HG03378 (cell line): ENCODE measurements around the gene PAEP.

Source experiments
- ATAC-seq: cut with Tn5 transposase; IDR thresholded peaks from one replicate; pipeline ENCODE4 v1.9.1; 2021; ENCODE audit warnings: mild to moderate bottlenecking, moderate library complexity; ENCODE audit not compliant: unreplicated experiment

Gene PAEP

DNA sequence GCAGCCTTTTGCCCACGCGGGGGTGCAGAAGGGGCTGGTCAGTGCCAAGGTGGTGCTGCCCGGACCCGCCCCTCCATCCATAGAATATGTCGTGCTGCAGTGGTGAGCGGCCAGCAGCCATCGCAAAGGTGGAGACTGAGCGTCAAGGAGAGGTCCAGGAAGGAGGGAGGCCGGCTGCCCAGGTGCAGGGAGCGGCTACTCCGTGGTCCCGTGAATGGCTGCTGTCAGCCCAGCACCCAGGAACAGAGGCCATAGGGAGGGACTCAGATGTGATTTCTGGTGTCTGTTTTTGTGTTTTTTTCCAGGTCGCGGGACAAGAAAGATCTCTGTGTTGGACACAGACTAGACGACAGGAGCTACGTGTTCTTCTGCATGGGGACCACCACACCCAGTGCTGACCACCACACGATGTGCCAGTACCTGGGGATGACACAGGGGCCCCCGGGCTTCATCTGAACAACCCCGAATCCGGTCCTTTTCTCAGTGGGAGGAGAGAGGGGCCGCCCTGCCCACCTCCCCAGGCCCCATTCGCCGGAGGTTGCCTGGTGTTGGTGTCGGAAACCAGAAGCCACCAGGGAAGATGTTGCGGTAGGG, 29.0 kb downstream of the PAEP start:
- no peak for ATAC-seq

GRCh38 chr9:135591506-135592330, 30.2 kb downstream of the PAEP start:
- no peak for ATAC-seq

DNA sequence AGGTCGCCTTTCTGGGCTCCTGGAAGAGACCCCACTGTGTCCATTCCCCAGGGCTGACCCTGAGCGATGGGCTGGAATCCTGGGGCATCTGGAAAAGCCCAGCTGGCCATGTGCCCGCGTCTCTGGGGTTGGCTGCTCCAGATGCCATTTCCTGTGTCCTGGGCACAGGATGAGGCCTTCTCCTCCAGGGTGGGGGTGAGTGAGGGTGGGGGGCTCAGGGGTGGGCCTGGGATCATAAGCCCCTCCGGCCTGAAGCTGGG, 30.7 kb downstream of the PAEP start:
- ATAC-seq: no peak

- ATAC-seq: no peak
Measured at GRCh38 chr9:135592625-135593024, 31.1 kb downstream of the PAEP start.

DNA sequence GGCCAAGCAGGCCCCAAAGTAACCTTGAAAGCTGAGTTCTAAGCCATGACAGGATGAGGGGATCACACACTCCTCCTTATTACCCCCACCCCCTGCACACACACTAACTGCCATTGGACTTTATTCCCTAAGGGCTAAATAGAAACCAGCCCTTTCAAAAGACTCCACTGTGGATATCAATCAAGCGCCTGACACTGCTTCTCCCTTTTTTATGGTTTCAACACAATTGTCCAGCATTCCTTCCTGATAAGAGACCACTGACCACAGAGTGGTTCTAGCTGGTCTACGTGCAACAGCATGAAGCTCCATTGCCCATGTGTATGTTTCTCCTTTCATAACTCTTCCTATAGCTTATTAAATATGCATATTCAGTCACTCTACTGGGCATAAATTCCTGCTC, 34.7 kb downstream of the PAEP start:
- no peak for ATAC-seq

- no peak for ATAC-seq
Measured at GRCh38 chr9:135600296-135600817, 38.8 kb downstream of the PAEP start.

DNA sequence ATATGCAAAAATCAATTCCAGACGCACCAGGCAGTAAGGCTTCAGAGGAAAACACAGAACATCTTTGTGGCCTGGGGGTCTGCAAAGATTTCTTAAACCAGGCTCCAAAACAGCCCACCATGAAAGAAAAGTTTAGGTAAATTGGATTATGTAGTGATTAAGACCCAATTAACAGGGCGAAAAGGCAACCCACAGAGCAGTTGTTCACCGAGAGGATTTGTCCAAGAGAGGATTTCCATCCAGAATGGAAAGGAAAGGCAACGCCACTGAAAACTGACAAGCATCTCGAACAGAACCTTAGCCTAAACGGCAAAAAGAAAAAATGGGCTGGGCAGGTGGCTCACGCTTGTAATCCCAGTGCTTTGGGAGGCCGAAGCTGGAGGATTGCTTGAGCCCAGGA, 40.4 kb downstream of the PAEP start:
- no peak for ATAC-seq

- no peak for ATAC-seq
Measured at GRCh38 chr9:135602789-135603481, 41.4 kb downstream of the PAEP start.

GRCh38 chr9:135604437-135605237, 43.1 kb downstream of the PAEP start:
- ATAC-seq: no peak

- no peak for ATAC-seq
Measured at GRCh38 chr9:135605238-135605781, 43.8 kb downstream of the PAEP start.

- no peak for ATAC-seq
Measured at GRCh38 chr9:135606885-135607259, 45.3 kb downstream of the PAEP start.

GRCh38 chr9:135607401-135608293, 46.1 kb downstream of the PAEP start:
- no peak for ATAC-seq

- ATAC-seq: no peak
Measured at GRCh38 chr9:135608294-135608998, 46.9 kb downstream of the PAEP start.

GRCh38 chr9:135608999-135609317, 47.4 kb downstream of the PAEP start:
- no peak for ATAC-seq

GRCh38 chr9:135609366-135609955, 47.9 kb downstream of the PAEP start:
- no peak for ATAC-seq

DNA sequence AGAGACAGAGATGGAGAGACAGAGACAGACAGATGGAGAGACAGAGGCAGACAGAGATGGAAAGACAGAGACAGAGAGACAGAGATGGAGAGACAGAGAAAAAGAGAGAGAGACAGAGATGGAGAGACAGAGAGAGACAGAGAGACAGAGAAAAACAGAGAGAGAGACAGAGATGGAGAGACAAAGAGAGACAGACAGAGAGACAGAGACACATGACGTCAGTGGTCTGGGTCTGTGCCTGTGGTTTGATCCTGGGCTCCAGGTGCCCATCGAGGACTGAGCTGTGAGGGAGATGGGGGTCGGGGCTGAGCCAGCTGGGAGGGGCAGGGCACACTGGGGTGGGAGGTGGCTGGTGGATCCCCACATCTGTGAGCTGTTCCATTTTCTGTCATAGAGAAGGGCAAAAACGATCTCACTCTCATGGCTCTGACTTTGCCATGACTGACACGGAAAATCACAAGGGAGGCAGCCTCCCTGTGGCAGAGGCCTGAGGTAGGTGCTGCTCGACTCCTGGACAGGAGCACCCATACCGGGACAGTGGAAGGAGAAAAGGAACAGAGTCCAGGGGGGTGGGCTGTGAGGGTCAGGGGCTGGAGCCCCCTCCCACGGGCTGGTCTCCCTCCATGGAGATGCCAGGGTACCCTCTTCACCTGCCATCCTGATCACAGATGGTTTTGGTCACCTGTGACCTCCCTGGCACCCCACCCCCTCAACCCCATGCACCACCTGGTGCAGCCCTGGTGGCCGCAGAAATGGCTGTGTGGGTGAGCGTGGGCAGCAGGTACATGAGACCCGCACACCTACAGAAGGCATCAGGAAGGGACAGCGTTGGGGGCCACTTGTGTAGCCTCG, 49.0 kb downstream of the PAEP start:
- no peak for ATAC-seq

GRCh38 chr9:135611142-135611874, 49.8 kb downstream of the PAEP start:
- ATAC-seq: no peak

DNA sequence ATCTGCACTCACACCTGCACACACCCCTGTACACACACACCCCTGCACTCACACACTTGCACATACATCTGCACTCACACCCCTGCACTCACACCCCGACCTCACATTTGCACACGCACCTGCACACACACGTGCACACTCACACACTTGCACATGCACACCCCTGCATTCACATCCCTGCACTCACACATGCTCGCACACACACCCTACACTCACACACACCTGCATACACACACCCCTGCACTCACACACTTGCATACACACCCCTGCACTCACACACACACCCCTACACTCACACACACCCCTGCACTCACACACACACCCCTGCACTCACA, 50.3 kb downstream of the PAEP start:
- ATAC-seq: no peak
